GM15510 (cell line): ENCODE data around the gene FNDC3B.

Experiments used
- POLR2A ChIP-seq: IDR thresholded peaks from 3 replicates; pipeline ENCODE4 v1.6.1; 2011; ENCODE audit warnings: borderline replicate concordance; ENCODE audit not compliant: insufficient read length; ENCODE audit errors: extremely low read depth

FNDC3B gene

DNA sequence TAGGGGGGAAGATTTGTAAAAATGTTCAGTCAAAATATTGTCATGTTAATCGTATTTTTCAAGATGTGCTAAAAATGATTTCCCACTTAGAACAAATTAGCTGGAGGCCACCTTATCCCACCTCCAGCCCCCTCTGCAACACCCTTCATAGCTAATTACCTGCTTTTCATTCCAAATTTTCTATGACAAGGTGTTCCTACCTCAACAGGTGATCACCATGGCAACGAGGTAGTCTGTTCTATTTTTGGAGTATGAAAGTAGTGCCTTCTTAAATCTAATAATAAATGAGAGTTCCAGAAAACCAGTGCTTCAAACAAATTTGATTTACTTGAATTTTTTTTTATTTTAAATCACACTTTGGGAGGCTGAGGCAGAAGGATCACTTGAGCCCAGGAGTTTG lies 149.8 kb downstream of the FNDC3B start:
- no peak for TF ChIP-seq POLR2A

DNA sequence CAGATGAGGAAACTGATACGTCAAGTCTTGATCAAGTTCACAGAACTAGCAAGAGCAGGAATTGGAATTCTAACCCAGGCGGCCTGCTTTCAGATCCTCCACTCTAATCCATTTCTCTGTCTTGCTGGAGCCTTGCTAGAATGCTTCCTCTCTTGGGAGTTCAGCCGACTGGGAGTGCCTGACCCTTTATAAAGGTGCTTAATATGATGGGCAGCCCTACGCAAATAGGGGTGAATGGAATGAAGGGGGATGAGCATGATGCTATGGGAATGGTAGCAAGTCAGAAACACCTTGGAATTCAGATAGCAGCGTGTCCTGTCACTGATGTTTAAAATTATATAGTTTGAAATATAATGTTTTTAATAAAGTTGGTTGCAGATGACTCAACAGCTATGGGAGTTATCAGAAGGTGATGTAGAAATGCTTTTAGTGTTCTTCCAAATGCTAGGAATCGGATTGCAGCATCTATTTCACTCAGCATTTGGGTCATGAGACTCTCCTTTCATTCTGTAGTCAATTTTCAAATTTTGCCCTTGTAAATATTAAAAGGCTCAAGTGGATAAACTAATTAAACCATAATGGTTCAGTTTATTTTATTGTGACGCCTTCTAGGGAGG lies 150.7 kb downstream of the FNDC3B start:
- TF ChIP-seq POLR2A = no peak

DNA sequence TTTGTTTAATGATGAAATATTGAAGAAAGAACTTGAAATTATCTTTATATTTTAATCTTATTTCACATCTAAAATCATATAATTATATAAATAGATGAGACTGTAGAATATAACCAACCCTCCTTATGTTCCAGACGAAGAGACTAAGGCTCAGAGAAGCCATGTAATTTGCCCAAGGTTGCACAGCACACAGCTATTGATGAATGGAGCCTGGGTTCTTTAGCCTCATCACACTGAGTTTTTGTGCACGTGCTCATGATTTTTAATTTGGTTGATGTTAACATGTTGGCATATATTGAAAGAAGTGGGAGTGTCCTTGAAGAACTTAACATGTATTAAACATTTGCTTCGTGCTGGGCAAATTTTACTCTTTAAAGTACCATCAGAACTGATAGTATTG lies 151.6 kb downstream of the FNDC3B start:
- TF ChIP-seq POLR2A = no peak

DNA sequence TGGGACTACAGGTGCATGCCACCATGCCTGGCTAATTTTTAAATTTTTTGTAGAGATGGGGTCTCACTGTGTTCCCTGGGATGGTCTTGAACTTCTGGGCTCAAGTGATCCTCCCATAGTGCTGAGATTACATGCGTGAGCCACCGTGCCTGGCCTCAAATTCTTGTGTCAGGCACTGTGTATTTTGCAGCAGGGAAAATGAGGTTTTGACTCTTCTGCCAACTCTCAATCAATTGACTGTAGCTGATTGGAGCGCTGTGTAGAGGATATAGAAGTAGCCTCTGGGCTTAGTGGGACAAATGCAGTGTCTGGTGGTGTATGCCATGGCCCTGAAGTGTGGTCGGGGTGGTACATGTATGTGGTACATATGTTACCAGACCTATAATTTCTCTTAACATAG lies 152.3 kb downstream of the FNDC3B start:
- no peak for TF ChIP-seq POLR2A

DNA sequence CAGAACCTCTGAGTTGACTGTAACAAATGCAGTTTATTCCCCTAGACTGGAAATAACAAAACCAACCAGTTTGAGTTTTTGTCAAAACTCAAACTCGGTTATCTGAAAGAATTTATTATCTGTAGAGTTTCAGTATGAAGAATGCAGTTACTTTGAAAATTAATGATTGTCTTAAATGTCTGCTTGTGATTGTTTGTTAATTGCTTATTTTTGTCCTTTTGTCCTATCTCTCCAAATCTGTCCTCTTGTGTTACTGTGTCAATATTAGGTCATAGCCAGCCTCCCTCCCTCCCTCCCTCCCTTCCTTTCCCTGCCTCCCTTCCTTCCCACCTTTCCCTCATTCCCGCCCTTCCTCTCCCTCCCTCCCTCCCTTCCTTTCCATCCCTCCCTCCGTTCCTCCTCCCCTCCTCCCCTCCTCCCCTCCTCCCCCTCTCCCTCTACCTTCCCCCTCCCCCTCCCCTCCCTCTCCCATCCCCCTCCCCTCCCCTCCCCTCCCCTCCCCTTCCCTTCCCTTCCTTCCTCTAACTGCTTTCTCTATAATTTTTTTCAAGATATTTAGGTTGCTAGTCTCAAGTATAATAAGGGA lies 153.5 kb downstream of the FNDC3B start:
- TF ChIP-seq POLR2A = no peak

DNA sequence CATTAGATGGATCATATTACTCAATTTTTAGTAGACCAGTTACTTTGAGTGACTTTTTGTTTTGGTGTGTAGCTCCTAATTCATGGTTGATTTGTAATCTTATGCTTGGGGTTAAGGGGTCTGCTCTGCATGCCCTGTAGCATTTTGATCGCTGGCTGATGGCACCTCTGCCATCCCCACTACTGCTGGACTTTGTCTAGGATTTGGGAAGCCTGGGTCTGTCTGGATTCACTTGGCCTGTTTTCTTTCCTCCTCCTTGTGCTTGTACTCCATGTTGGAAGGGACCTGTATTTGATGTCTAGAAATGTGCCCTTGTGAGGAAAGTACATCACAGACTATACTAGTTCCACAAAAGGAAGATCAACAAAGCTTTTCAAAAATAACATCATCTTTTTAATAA lies 154.1 kb downstream of the FNDC3B start:
- no peak for TF ChIP-seq POLR2A

DNA sequence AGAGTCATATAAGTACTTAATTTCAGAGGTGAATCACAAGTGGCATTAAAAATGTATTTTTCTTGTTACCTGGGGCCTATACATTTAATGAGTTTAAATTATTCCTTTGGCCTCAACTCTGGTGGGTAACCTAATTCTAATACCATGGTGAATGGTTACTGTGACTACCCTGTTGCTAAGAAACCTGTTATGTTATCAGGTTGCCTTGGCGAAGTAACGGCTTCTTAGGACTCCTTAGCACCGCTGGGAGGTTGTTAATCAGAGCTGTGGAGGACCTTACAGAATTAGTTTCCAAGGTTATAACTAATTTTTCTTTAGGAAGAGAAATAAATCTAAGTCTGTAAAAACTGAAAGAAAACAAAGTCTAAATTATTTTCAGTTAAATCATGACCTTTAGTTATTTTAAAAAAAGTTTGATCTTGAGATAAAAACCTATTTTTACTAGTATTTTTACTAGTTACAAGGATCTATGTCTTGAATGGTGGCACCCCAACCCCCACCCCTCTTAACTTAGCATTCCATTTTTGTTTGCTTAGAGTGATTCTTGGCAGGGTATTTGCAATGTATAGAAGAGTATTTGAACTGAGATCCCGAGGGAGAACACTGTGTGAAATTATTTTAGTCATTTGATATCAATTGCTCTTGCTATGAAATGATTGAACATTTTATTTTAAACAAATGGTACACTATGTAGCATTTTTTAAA lies 155.5 kb downstream of the FNDC3B start:
- no peak for TF ChIP-seq POLR2A

DNA sequence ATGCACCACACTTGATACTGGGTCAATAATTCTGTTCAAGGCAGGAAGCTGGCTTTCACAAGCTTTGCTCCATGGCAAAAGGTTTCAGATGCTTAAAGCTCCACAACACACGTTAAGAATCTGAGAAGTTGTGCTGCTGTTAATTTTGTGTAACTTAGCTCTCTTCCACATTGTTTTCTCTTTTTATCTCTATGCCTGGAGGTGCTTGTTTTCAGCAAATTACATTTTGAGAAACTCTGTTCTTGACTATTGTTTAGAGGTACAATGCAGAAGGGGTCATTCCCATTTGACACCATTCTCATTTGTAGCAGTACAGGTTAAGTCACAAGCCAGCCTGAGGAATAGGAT lies 156.0 kb downstream of the FNDC3B start:
- no peak for TF ChIP-seq POLR2A

DNA sequence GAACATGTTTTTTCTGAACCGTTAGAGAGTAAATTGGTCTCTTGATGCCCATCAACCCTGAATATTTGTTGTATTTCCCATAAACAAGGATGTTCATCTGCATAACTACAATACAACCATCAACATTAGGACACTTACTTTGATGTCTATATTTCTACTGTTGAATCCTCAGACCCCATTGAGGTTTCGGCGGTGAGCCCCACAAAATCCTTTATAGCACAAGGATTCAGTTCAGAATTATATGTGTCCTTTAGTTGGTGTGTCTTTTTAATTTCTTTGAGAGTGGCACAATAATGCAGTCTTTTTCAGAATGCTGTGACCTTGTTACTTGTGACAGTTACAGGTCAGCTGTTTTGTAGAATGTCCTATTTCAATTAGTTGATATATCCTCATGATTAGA lies 158.0 kb downstream of the FNDC3B start:
- TF ChIP-seq POLR2A = no peak

DNA sequence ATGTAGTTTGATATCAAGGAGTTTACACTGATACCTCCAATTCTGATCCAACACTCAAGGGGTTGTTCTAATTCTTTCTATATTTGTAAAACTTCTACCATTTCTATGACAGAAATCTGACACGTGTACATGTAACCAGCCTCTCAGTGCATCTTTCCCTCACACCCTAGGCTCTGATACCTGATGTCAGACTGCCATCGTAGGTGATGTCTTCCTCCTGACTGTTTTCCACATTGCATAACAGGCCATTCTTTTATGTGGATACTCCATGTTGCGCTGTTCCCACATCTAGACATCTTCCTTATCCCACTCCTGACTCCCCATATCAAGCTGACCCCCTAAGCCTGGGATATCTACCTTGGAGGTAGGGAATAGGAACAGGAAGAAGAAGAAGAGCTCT lies 159.1 kb downstream of the FNDC3B start:
- TF ChIP-seq POLR2A = no peak

DNA sequence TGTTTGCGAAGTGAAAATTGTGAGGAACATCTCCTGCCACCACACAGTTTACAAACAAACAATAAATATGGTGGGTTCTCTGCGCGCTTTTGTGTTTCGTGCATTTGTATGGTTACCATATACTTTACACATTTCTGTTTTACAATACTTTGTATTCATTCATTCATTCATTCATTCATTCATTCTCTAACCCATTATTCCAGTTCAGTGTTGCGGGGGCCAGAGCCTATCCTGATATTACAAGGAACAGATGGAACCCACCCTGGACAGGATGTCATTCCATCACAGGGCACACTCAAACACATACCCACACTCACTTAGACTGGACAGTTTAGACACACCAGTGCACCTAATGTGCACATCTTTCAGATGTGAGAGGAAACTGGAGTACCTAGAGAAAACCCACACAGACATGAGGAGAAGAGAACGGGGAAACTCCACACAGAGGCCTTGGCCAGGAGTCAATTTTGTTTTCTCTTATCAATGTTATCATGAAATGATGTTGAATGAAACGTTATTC lies 160.5 kb downstream of the FNDC3B start:
- no peak for TF ChIP-seq POLR2A

DNA sequence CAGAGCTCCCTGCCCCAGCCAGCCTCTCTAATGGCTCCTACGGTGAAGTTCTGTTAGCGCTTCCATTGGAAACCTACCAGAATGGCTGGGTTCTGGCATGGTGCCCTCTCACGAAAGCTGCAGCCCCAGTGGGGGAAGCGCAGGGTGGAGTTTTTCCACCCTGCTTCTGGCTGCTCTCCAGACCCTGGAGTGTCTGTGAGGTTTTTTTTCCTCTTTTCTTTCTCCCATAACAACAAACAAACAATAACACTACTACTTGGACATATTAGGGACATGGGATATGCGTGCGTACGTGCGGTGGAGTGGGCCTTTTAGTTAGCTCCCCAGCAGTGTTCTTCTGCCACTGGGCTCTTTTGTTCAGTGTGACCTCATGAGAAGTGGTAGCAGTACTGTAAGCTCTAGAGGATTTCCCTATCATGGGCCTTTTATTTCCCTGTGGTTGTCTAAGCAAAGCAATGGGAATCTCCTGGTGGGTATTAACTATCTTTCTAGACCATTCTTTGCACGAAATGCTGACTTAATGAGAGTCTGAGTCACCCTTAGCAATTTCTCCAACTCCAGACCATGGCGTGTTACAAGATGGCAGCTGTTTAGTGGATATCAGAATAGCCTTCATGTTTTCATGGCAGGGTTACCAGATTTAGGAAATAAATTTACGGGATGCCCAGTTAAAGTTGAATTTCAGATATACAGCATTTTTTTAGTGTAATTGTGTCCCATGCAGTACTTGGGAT lies 161.9 kb downstream of the FNDC3B start:
- no peak for TF ChIP-seq POLR2A

DNA sequence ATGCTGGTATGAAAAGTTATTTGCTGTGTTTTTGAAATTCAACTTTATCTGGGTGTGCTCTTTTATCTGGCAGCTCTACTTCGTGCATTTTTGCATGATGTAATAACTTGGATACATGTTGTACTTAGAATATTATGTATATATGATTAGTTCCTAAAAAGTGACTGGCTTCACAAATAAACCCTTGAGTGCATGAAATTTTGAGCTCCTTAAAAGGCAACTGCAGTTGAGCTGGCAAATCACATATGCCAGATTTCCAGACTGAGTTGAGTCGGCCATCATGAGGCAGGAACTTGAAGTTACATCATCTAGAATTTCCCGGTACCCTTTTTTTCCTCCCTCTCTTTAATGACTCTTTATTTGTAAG lies 162.5 kb downstream of the FNDC3B start:
- TF ChIP-seq POLR2A = no peak

DNA sequence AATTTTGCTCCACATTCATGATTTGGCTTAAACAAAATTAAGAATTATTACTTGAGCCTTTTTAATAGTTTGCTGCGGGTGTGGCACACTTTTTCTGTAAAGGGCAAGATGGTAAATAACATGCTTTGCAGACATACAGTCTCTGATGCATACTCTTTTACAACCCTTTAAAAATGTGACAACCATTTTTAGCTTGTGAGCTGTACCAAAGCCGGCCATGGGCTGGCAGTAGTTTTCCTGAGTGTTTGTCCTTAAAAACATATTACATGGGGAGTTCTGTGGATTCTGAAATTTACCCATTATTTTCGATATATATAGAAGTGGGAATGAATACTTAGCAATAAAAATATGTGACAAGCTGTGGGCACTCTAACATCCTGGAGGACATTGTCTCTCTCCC lies 163.4 kb downstream of the FNDC3B start:
- no peak for TF ChIP-seq POLR2A

DNA sequence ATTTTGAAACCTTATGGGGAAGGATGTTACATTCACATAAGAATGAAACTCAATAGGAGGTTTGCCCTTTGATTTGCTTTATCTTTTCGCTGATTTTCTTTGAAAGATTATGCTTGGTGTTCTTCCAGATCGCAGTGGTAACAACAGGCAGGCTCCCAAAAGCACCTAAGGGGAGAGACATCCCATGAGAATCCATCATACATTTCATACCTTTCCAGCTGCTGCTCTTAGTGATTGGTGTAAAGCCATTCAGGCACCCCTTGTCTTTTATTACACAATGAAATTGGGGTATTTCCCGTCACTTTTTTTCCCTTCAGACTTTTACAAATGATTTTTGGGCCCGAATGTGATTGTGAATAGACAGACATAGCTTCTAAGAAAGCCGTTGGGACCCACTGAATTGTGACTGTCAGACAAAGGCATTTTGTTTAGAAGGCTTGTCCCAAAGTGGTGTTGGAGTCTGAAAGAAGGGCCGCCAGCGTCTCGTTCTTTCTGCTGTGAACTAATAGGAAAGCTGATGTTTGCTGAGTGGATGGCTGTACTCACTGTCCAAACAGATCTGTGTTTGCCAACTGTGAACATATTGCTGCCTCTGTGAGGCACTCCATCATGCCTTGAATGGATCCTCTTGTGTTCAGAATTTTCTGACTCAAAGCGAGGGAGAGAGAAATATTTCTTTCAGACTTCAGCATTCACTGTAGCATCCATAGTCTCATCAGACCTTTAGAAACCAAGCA lies 164.3 kb downstream of the FNDC3B start:
- no peak for TF ChIP-seq POLR2A

DNA sequence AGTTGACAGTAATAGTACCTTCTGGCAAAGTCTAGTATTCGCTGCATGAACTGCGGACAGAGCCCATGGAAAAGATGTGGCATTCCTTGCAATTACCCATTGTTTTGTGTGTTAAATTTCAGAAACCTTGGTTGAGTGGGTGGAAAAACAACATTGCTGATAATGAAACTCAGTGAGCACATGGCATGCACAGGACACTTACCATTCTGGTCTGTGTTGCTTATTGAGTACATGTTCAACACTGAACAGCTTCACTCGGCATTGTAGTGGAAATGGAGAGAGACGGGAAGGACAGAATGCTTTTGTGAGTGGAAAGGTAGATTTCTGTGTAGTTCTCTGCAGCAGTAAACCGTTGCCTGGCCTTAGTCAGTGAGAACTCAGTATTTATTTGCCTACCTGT lies 165.3 kb downstream of the FNDC3B start:
- TF ChIP-seq POLR2A = no peak
